Bronchial epithelial cell (primary cell): ENCODE data around the gene LRRC8D. TPM values are rescaled to one million over a fixed set of nuclear protein-coding genes. Genes with fewer than 3 reads are reported as not detected.

Experiments used
- DNase-seq: peaks from one replicate; pipeline ENCODE4 v3.0.0-alpha.2; 2010; ENCODE audit warnings: low read depth
- FAIRE-seq: peaks from 2 replicates; lab custom pipeline; 2011; peaks lifted over from hg19 to GRCh38; lab: Jason Lieb, UNC
- H3K27me3 ChIP-seq: 2 replicates; pipeline ENCODE4 v1.5.1; 2011; ENCODE audit warnings: low read length; ENCODE audit not compliant: control insufficient read depth, insufficient read depth
- H3K36me3 ChIP-seq: 2 replicates; pipeline ENCODE4 v1.5.1; 2011; ENCODE audit warnings: low read length; ENCODE audit not compliant: control insufficient read depth, insufficient read depth
- H3K4me3 ChIP-seq: 2 replicates; pipeline ENCODE4 v1.5.1; 2011; ENCODE audit warnings: mild to moderate bottlenecking, low read depth, low read length, control low read depth
- CTCF ChIP-seq: IDR thresholded peaks from 2 replicates; pipeline ENCODE4 v1.5.1; 2011; ENCODE audit warnings: mild to moderate bottlenecking, moderate library complexity, low read length, control low read depth, inconsistent platforms; ENCODE audit not compliant: insufficient read depth, severe bottlenecking
- total RNA-seq: library from RNA; depleted of rRNA; stranded (reverse); fragments of >200 nt; gene quantifications from 2 replicates; pipeline ENCODE4 v1.2.1, GENCODE V29; 2014

The LRRC8D gene
- total RNA-seq, 1 donor from 2014 or later: 35.8 TPM

- FAIRE-seq: no peak
- TF ChIP-seq CTCF: no peak
- no peaks in the 10 kb centered on the region for H3K27me3 ChIP-seq
- DNase-seq: no peak
- H3K36me3 ChIP-seq: no peaks in the 10 kb centered on the region
- no peak overlapping the region for H3K4me3 ChIP-seq
These were observed 119.0 kb downstream of the LRRC8D start for GRCh38 chr1:89939693-89940438.

GRCh38 chr1:89941110-89941766, 120.4 kb downstream of the LRRC8D start:
- TF ChIP-seq CTCF: no peak
- Histone ChIP-seq H3K36me3 (no peaks in the 10 kb centered on the region), H3K27me3 (no peaks in the 10 kb centered on the region), H3K4me3 (no peak overlapping the region)
- FAIRE-seq: no peak
- no peak for DNase-seq

- no peak for FAIRE-seq
- H3K36me3 ChIP-seq: no peaks in the 10 kb centered on the region
- no peak for DNase-seq
- H3K27me3 ChIP-seq: no peaks in the 10 kb centered on the region
- TF ChIP-seq CTCF: no peak
- H3K4me3 ChIP-seq: no peak overlapping the region
These were observed 121.2 kb downstream of the LRRC8D start for GRCh38 chr1:89942014-89942413.

- Histone ChIP-seq H3K27me3 (no peaks in the 10 kb centered on the region), H3K4me3 (no peak overlapping the region), H3K36me3 (no peaks in the 10 kb centered on the region)
- DNase-seq (peak; percentile 55), FAIRE-seq (no peak)
- TF ChIP-seq CTCF: no peak
These were observed 122.2 kb downstream of the LRRC8D start for GRCh38 chr1:89942825-89943658.

- DNase-seq: no peak
- FAIRE-seq: no peak
- Histone ChIP-seq H3K27me3 (no peaks in the 10 kb centered on the region), H3K36me3 (no peaks in the 10 kb centered on the region), H3K4me3 (no peak overlapping the region)
- TF ChIP-seq CTCF: no peak
These were observed 123.3 kb downstream of the LRRC8D start for GRCh38 chr1:89943846-89944781.
